IMR-90 (cell line): ENCODE measurements around the gene DAD1.

Source experiments
- BHLHE40 ChIP-seq: fragments of 150-350 bp; IDR thresholded peaks from 2 replicates; pipeline ENCODE4 v1.6.1; 2016; ENCODE audit warnings: mild to moderate bottlenecking, low read depth, low read length
- CEBPB ChIP-seq: IDR thresholded peaks from 2 replicates; pipeline ENCODE4 v1.6.1; 2012; ENCODE audit warnings: low read depth, low read length, improper control_type of control experiment
- CHD1 ChIP-seq: IDR thresholded peaks from 2 replicates; pipeline ENCODE4 v1.6.1; 2012; ENCODE audit warnings: low read depth, low read length, improper control_type of control experiment
- CTCF ChIP-seq: conservative IDR thresholded peaks from 2 replicates; pipeline ENCODE4 v1.5.1; 2012; ENCODE audit warnings: mild to moderate bottlenecking, low read depth, low read length, improper control_type of control experiment
- MXI1 ChIP-seq: IDR thresholded peaks from 2 replicates; pipeline ENCODE4 v1.6.1; 2012; ENCODE audit warnings: low read depth, mild to moderate bottlenecking, low read length, moderate library complexity, borderline replicate concordance
- POLR2A ChIP-seq: IDR thresholded peaks from 2 replicates; pipeline ENCODE4 v1.6.1; 2012; ENCODE audit warnings: mild to moderate bottlenecking, low read depth, low read length
- RAD21 ChIP-seq: IDR thresholded peaks from 2 replicates; pipeline ENCODE4 v1.6.1; 2012; ENCODE audit warnings: low read length, improper control_type of control experiment
- RCOR1 ChIP-seq: IDR thresholded peaks from 2 replicates; pipeline ENCODE4 v1.6.1; 2012; ENCODE audit warnings: mild to moderate bottlenecking, low read length, improper control_type of control experiment; ENCODE audit not compliant: insufficient replicate concordance
- SMC3 ChIP-seq: fragments of 150-350 bp; IDR thresholded peaks from 2 replicates; pipeline ENCODE4 v1.6.1; 2016; ENCODE audit warnings: low read depth, mild to moderate bottlenecking, antibody characterized with exemption, low read length, moderate library complexity
- USF2 ChIP-seq: fragments of 150-350 bp; IDR thresholded peaks from 2 replicates; pipeline ENCODE4 v1.6.1; 2017; ENCODE audit warnings: mild to moderate bottlenecking, antibody characterized with exemption, low read length, low read depth

GRCh38 chr14:22630066-22630465 is 41.0 kb upstream of the DAD1 start:
- TF ChIP-seq CTCF (no peak), POLR2A (no peak), CEBPB (no peak), RAD21 (no peak), USF2 (no peak), RCOR1 (no peak), BHLHE40 (no peak), SMC3 (no peak), CHD1 (no peak), MXI1 (no peak)
